Stimulated activated effector memory CD8-positive, alpha-beta T cell treated with anti-CD3 and anti-CD28 coated beads, Interleukin-12 subunit alpha, Interleukin-12 subunit beta, amount 100 ng/mL, for 72 hours (primary cell): ENCODE measurements around the gene ARHGAP15.
A peak's percentile ranks its signal among the peaks of the same experiment; 100 is the strongest.

ENCODE experiments used
- ATAC-seq: fragments of 150-1000 bp; cut with Tn5 transposase; 2 replicates; pipeline ENCODE4 v1.10.0; 2021
- DNase-seq, 2 donors: peaks; one replicate each; pipeline ENCODE4 v3.0.0; 2021 to 2022; ENCODE audit warnings: low spot score in 2 of 2
- H3K27ac Mint-ChIP-seq: one replicate; pipeline ENCODE4 v1.8.0; 2022; ENCODE audit warnings: mild to moderate bottlenecking, mixed read lengths
- H3K36me3 Mint-ChIP-seq: one replicate; pipeline ENCODE4 v1.8.0; 2022; ENCODE audit warnings: mild to moderate bottlenecking, mixed read lengths
- H3K4me1 Mint-ChIP-seq: one replicate; pipeline ENCODE4 v1.8.0; 2022; ENCODE audit warnings: mixed read lengths
- H3K4me3 Mint-ChIP-seq: one replicate; pipeline ENCODE4 v1.8.0; 2022; ENCODE audit warnings: mild to moderate bottlenecking, mixed read lengths
- H3K9me3 Mint-ChIP-seq: one replicate; pipeline ENCODE4 v1.8.0; 2022; ENCODE audit warnings: mixed read lengths

ARHGAP15 gene

GRCh38 chr2:143341478-143341877 is 212.3 kb downstream of the ARHGAP15 start:
- ATAC-seq (no peak), DNase-seq (no peak)
- H3K36me3 Mint-ChIP-seq = peaks cover 4% of the 10 kb centered on the region
- no peak overlapping the region for H3K27ac Mint-ChIP-seq
- no peaks in the 10 kb centered on the region for H3K9me3 Mint-ChIP-seq
- H3K4me3 Mint-ChIP-seq = no peak overlapping the region
- H3K4me1 Mint-ChIP-seq = peaks cover 61% of the 10 kb centered on the region

DNA sequence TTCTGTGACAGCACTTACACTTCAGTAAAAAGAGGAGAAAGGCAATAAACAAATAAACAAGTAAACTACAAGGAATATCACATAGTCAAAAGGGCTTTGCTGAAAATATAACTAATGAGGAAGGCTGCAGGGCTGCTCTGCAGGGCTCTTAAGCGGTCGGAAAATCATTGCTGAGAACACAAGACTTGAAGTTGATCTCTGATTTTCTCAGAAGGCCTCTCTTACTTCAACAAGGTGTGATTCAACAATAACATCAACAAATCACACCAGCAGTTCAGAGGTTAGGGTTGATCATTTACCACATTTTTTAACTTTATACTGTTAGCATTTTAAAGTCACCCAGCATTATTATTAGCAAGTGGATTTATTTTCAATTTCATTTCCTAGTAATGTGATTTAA is 215.6 kb downstream of the ARHGAP15 start:
- ATAC-seq (no peak), DNase-seq (no peak)
- peaks cover 4% of the 10 kb centered on the region for H3K36me3 Mint-ChIP-seq
- no peak overlapping the region for H3K4me3 Mint-ChIP-seq
- H3K9me3 Mint-ChIP-seq = no peaks in the 10 kb centered on the region
- H3K27ac Mint-ChIP-seq = peak overlapping the region; percentile 70
- peaks cover 47% of the 10 kb centered on the region for H3K4me1 Mint-ChIP-seq

- H3K4me1 Mint-ChIP-seq = peaks cover 38% of the 10 kb centered on the region
- H3K27ac Mint-ChIP-seq = peak overlapping the region; percentile 54
Observed at GRCh38 chr2:143345887-143346787, 216.9 kb downstream of the ARHGAP15 start.

DNA sequence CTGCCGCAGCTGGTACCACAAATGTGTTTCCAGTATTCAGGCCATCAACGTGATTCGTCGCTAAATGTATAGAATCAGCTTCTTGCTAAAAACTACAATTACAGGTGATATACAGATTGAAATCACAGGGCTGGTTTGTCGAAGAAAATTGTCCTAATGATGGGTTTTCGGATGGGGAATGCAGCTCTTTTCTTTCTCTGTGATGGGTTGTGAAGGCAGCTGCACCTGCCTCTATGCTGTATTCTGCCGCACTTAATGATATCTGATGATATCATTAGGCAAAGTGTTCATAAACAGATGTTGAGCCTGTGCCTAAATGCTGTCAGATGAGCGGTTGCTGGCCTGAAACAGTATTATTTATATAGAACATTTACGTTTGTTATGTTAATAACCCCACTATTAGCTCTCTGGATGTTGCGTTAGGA is 218.1 kb downstream of the ARHGAP15 start:
- H3K27ac Mint-ChIP-seq = no peak overlapping the region
- no peaks in the 10 kb centered on the region for H3K36me3 Mint-ChIP-seq
- H3K9me3 Mint-ChIP-seq = no peaks in the 10 kb centered on the region
- H3K4me3 Mint-ChIP-seq = no peak overlapping the region
- no peak for ATAC-seq
- H3K4me1 Mint-ChIP-seq = peaks cover 32% of the 10 kb centered on the region
- no peak for DNase-seq

More at GRCh38 chr2:143345887-143346787, 216.9 kb downstream of the ARHGAP15 start:
- no peaks in the 10 kb centered on the region for H3K9me3 Mint-ChIP-seq
- no peak for DNase-seq
- no peak for ATAC-seq
- H3K4me3 Mint-ChIP-seq = no peak overlapping the region
- H3K36me3 Mint-ChIP-seq = no peaks in the 10 kb centered on the region

DNA sequence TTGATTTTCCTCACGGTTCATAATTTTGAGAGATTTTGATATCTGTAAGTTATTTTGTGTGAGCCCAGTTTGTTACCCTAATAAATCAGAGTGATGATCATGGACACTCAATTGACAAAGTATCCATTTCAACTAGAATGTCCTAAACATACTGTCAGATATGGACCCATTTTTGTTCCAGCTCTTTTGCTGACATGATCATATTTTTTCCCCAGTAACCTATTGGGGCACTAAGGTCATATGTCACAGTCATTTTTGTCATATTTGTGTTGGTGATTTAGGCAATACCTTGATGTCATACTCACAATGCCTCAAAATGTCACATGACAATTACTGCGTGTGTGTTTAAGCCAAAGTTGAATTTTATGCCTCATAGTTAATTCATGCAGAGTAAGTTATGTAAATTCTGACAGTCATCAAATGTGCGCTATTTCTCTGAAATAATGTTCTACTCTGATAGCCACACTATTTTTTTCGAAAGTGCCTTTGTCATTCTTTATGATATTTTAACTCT is 218.7 kb downstream of the ARHGAP15 start:
- Mint-ChIP-seq H3K27ac (no peak overlapping the region), H3K4me1 (peaks cover 29% of the 10 kb centered on the region), H3K4me3 (no peak overlapping the region), H3K9me3 (no peaks in the 10 kb centered on the region), H3K36me3 (no peaks in the 10 kb centered on the region)
- ATAC-seq (peak; percentile 31), DNase-seq (no peak)

GRCh38 chr2:143354050-143354750 is 225.0 kb downstream of the ARHGAP15 start:
- ATAC-seq = no peak
- no peaks in the 10 kb centered on the region for H3K9me3 Mint-ChIP-seq
- no peak overlapping the region for H3K4me3 Mint-ChIP-seq
- DNase-seq = no peak
- peaks cover 6% of the 10 kb centered on the region for H3K4me1 Mint-ChIP-seq
- peak overlapping the region; percentile 29 for H3K27ac Mint-ChIP-seq
- H3K36me3 Mint-ChIP-seq = no peaks in the 10 kb centered on the region

GRCh38 chr2:143355870-143356269 is 226.7 kb downstream of the ARHGAP15 start:
- DNase-seq (no peak), ATAC-seq (no peak)
- H3K4me1 Mint-ChIP-seq = peaks cover 10% of the 10 kb centered on the region
- no peak overlapping the region for H3K27ac Mint-ChIP-seq
- H3K9me3 Mint-ChIP-seq = no peaks in the 10 kb centered on the region
- no peaks in the 10 kb centered on the region for H3K36me3 Mint-ChIP-seq
- no peak overlapping the region for H3K4me3 Mint-ChIP-seq

GRCh38 chr2:143356336-143356735 is 227.1 kb downstream of the ARHGAP15 start:
- Mint-ChIP-seq H3K4me1 (peaks cover 11% of the 10 kb centered on the region), H3K9me3 (no peaks in the 10 kb centered on the region)

GRCh38 chr2:143356736-143357446 is 227.7 kb downstream of the ARHGAP15 start:
- no peak for ATAC-seq
- Mint-ChIP-seq H3K4me1 (peaks cover 14% of the 10 kb centered on the region), H3K9me3 (no peaks in the 10 kb centered on the region), H3K4me3 (no peak overlapping the region), H3K27ac (no peak overlapping the region), H3K36me3 (no peaks in the 10 kb centered on the region)
- no peak for DNase-seq

More at GRCh38 chr2:143356336-143356735, 227.1 kb downstream of the ARHGAP15 start:
- no peak for DNase-seq
- Mint-ChIP-seq H3K36me3 (no peaks in the 10 kb centered on the region), H3K4me3 (no peak overlapping the region), H3K27ac (no peak overlapping the region)
- ATAC-seq = no peak

DNA sequence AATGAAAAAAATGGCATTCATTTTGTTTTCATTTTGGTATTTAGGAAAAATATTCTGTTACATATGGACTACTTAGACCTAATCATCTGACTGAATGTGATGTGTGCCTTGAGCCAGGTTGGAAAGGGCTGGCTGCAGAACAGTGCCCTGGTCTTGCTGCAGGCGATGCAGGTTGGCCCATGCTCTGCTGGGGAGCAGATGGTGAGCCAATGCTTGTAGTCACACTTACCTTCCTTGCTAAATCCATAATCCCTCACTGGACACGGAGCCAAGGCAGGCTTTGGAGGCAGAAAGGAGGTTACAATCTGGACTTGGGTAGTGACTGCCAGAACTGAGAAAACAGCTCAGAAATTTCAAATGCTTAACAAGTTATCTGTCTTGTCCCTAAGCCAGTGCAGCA is 228.7 kb downstream of the ARHGAP15 start:
- H3K4me3 Mint-ChIP-seq = no peak overlapping the region
- ATAC-seq (no peak), DNase-seq (no peak)
- no peaks in the 10 kb centered on the region for H3K9me3 Mint-ChIP-seq
- peaks cover 25% of the 10 kb centered on the region for H3K4me1 Mint-ChIP-seq
- H3K36me3 Mint-ChIP-seq = no peaks in the 10 kb centered on the region
- no peak overlapping the region for H3K27ac Mint-ChIP-seq

GRCh38 chr2:143361346-143361745 is 232.1 kb downstream of the ARHGAP15 start:
- no peak for DNase-seq
- no peak overlapping the region for H3K4me3 Mint-ChIP-seq
- peak overlapping the region; percentile 27 for H3K27ac Mint-ChIP-seq
- no peaks in the 10 kb centered on the region for H3K9me3 Mint-ChIP-seq
- peaks cover 23% of the 10 kb centered on the region for H3K4me1 Mint-ChIP-seq
- ATAC-seq = no peak
- no peaks in the 10 kb centered on the region for H3K36me3 Mint-ChIP-seq

DNA sequence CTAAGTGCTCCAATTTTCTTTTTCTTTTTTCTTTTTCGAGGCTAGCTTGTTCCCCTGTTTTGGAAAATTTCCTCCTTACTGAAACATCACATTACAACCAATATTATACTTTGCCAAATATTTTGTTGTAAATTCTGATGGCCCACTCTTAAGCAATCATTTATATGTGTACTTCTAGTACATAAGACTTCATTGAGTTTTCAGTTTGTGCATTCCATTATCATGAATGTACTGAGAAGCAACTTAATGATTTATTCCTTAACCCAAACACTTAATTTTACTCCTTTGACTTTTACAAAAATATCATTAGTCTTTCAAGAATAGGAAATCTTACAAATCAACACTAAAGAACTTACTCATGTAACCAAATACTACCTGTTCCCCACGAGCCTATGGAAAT is 242.4 kb downstream of the ARHGAP15 start:
- no peak for DNase-seq
- H3K4me3 Mint-ChIP-seq = no peak overlapping the region

GRCh38 chr2:143375384-143375880 is 246.2 kb downstream of the ARHGAP15 start:
- Mint-ChIP-seq H3K4me1 (peaks cover 4% of the 10 kb centered on the region), H3K4me3 (no peak overlapping the region), H3K9me3 (no peaks in the 10 kb centered on the region), H3K27ac (no peak overlapping the region), H3K36me3 (no peaks in the 10 kb centered on the region)
- DNase-seq = no peak
- no peak for ATAC-seq

More for the DNA sequence above, 242.4 kb downstream of the ARHGAP15 start:
- H3K36me3 Mint-ChIP-seq = no peaks in the 10 kb centered on the region
- H3K27ac Mint-ChIP-seq = no peak overlapping the region
- ATAC-seq = no peak
- peaks cover 20% of the 10 kb centered on the region for H3K4me1 Mint-ChIP-seq
- H3K9me3 Mint-ChIP-seq = no peaks in the 10 kb centered on the region

DNA sequence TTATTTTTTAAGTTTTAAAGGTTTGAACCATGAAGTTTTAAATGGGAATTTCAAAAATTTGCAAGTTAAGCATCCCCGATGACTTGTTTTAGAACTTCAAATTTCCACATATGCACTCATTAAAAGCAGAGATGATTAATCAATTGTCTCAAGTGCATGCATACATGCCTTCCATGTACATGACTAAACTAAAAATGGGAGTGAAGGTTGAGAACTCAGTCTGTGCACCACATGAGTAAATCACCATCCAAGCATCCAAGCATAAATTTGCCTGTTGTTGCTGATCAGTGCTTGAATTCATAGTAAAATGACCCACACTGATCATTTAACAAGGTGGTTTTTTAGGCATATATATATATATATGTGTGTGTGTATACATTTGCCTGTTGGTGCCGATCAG is 249.8 kb downstream of the ARHGAP15 start:
- Mint-ChIP-seq H3K36me3 (no peaks in the 10 kb centered on the region), H3K27ac (no peak overlapping the region), H3K4me1 (peaks cover 14% of the 10 kb centered on the region), H3K9me3 (no peaks in the 10 kb centered on the region), H3K4me3 (no peak overlapping the region)
- DNase-seq (no peak), ATAC-seq (peak; percentile 47)

- DNase-seq (no peak), ATAC-seq (no peak)
- Mint-ChIP-seq H3K27ac (no peak overlapping the region), H3K4me1 (peaks cover 14% of the 10 kb centered on the region), H3K4me3 (no peak overlapping the region), H3K36me3 (no peaks in the 10 kb centered on the region), H3K9me3 (no peaks in the 10 kb centered on the region)
Observed at GRCh38 chr2:143379955-143380354, 250.7 kb downstream of the ARHGAP15 start.
